Suprapubic skin (tissue), 3 donors: ENCODE data around the gene ALDH1L1.

Experiments
- EP300 ChIP-seq: sonication (generic); formaldehyde crosslinking; IDR thresholded peaks from one replicate; pipeline ENCODE4 v1.6.1; 2017; ENCODE audit warnings: antibody characterized with exemption
- TF ChIP-seq, protein P1 (sequence below), 2 donors: fragments of 200-600 bp in 1 of 2; fragments of 450-650 bp in 1 of 2; sonication (generic) in 1 of 2; IDR thresholded peaks; one replicate each; pipeline ENCODE4 v1.5.1; 2016 to 2019; ENCODE audit warnings: antibody characterized with exemption in 2 of 2, mild to moderate bottlenecking in 1 of 2, moderate library complexity in 1 of 2

DNA sequence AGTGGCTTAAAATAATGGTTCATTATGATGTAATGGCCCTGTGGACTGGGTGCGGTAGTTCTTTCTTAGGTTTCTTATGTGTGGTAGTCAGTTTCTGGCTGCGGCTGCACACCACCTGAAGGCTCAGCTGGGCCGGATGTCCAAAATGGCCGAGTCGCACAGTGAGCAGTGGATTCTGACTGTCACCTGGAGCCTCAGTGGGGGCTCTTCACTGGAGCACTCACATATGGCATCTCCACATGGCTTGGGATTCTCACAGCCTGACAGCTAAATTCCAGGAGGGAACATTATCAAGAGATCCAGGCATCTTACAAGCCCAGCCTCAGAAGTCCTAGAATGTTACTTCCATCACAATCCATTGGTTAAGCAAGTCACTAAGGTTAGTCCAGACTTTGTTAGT lies 26.8 kb upstream of the ALDH1L1 start:
- TF ChIP-seq EP300, result no peak
- TF ChIP-seq, protein P1, sequence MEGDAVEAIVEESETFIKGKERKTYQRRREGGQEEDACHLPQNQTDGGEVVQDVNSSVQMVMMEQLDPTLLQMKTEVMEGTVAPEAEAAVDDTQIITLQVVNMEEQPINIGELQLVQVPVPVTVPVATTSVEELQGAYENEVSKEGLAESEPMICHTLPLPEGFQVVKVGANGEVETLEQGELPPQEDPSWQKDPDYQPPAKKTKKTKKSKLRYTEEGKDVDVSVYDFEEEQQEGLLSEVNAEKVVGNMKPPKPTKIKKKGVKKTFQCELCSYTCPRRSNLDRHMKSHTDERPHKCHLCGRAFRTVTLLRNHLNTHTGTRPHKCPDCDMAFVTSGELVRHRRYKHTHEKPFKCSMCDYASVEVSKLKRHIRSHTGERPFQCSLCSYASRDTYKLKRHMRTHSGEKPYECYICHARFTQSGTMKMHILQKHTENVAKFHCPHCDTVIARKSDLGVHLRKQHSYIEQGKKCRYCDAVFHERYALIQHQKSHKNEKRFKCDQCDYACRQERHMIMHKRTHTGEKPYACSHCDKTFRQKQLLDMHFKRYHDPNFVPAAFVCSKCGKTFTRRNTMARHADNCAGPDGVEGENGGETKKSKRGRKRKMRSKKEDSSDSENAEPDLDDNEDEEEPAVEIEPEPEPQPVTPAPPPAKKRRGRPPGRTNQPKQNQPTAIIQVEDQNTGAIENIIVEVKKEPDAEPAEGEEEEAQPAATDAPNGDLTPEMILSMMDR (IDR thresholded peaks at IDR 0.05), result no peak
